ENCODE data around the gene NLN. TPM values are rescaled to one million over a fixed set of nuclear protein-coding genes. Genes with fewer than 3 reads are reported as not detected.

Gene NLN
- total RNA-seq, 1 experiment from 2014 or later: 34.8 TPM

DNA sequence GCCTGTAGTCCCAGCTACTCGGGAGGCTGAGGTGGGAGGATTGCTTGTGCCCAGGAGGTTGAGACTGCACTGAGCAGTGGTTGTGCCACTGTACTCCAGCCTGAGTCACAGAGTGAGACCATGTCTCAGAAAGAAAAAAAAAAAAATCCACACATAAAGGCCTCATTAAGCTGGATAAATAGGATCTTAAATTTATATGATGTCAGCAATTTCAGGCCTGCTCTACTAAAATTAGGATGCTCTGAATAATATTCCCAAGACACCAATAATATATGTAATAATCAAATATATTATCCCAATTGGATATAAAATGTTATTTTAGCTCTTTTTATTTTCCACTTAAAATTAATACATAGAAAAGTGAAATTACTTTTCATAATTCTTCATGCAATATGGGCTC lies 43.6 kb downstream of the NLN start:
- TF ChIP-seq CTCF (IDR thresholded peaks at IDR 0.05; ENCODE audit: insufficient read depth in 1 of 2, low read depth in 1 of 2, low read length in 1 of 2, severe bottlenecking in 1 of 2, unreplicated experiment in 1 of 2): no peak
- intact Hi-C loops (cut with micrococcal nuclease; ENCODE audit: unreplicated experiment): no loop called here
- Mint-ChIP-seq H3K27ac (ENCODE audit: unreplicated experiment) (no peak overlapping the region), H3K27me3 (ENCODE audit: insufficient read depth, unreplicated experiment) (no peaks in the 10 kb centered on the region), H3K4me1 (ENCODE audit: low read depth, unreplicated experiment) (no peaks in the 10 kb centered on the region), H3K36me3 (ENCODE audit: insufficient read depth, unreplicated experiment) (peaks cover 21% of the 10 kb centered on the region), H3K4me3 (ENCODE audit: unreplicated experiment) (no peak overlapping the region), H3K9me3 (ENCODE audit: unreplicated experiment) (peaks cover 12% of the 10 kb centered on the region)
- DNase-seq: no peak
- no peaks in the 10 kb centered on the region for H3K9me3 ChIP-seq
- POLR2A ChIA-PET: no interaction called here
- no peak overlapping the region for H3K4me3 ChIP-seq (ENCODE audit: low read depth, low read length)
- BruUV-seq (replicated peaks): no TSS peak
- no peaks in the 10 kb centered on the region for H3K27me3 ChIP-seq (replicated peaks; ENCODE audit: control insufficient read depth, insufficient read depth, low read length)
- CTCF ChIA-PET: no interaction called here
- no peaks in the 10 kb centered on the region for H3K4me1 ChIP-seq
- no peaks in the 10 kb centered on the region; the same call in 1 of the 2 replicates for H3K36me3 ChIP-seq (ENCODE audit: control insufficient read depth, insufficient read depth, low read length)

DNA sequence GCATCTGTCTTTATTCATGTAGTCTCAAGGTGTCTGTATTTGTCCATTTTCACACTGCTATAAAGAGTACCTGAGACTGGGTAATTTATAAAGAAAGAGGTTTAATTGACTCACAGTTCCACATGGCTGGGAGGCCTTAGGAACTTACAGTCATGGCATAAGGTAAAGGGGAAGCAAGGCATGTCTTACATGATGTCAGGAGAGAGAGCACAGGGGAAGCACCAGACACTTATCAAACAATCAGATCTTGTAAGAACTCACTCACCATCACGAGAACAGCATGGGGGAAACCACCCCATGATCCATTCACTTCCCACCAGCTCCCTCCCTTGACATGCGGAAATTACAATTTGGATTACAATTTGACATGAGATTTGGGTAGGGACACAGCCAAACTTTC lies 44.2 kb downstream of the NLN start:
- no peak for TF ChIP-seq CTCF (IDR thresholded peaks at IDR 0.05; ENCODE audit: insufficient read depth in 1 of 2, low read depth in 1 of 2, low read length in 1 of 2, severe bottlenecking in 1 of 2, unreplicated experiment in 1 of 2)
- H3K4me1 Mint-ChIP-seq (ENCODE audit: low read depth, unreplicated experiment): no peaks in the 10 kb centered on the region
- no peaks in the 10 kb centered on the region for H3K27me3 ChIP-seq (replicated peaks; ENCODE audit: control insufficient read depth, insufficient read depth, low read length)
- no peaks in the 10 kb centered on the region for H3K4me1 ChIP-seq
- no peaks in the 10 kb centered on the region for H3K27me3 Mint-ChIP-seq (ENCODE audit: insufficient read depth, unreplicated experiment)
- DNase-seq: no peak
- no peaks in the 10 kb centered on the region; the same call in 1 of the 2 replicates for H3K36me3 ChIP-seq (ENCODE audit: control insufficient read depth, insufficient read depth, low read length)
- no peak overlapping the region for H3K4me3 Mint-ChIP-seq (ENCODE audit: unreplicated experiment)
- no peak overlapping the region for H3K4me3 ChIP-seq (ENCODE audit: low read depth, low read length)
- no TSS peak for BruUV-seq (replicated peaks)
- H3K27ac Mint-ChIP-seq (ENCODE audit: unreplicated experiment): no peak overlapping the region
- no peaks in the 10 kb centered on the region for H3K9me3 ChIP-seq
- CTCF ChIA-PET: no interaction called here
- POLR2A ChIA-PET: no interaction called here
- H3K9me3 Mint-ChIP-seq (ENCODE audit: unreplicated experiment): peaks cover 12% of the 10 kb centered on the region
- H3K36me3 Mint-ChIP-seq (ENCODE audit: insufficient read depth, unreplicated experiment): peaks cover 21% of the 10 kb centered on the region
- intact Hi-C loops (cut with micrococcal nuclease; ENCODE audit: unreplicated experiment): no loop called here

DNA sequence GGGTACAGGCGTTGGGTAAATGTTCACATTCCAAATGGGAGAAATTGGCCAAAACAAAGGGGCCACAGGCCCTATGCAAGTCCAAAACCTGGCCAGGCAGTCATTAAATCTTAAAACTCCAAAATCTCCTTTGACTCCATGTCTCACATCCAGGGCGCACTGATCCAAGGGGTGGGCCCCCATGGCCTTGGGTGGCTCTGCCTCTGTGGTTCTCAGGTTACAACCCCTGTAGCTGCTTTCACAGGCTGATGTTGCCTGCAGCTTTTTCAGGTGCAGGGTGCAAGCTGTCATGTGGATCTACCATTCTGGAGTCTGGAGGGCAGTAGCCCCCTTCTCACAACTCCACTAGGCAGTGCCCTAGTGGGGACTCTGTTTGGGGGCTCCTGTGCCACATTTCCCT lies 44.8 kb downstream of the NLN start:
- peaks cover 21% of the 10 kb centered on the region for H3K36me3 Mint-ChIP-seq (ENCODE audit: insufficient read depth, unreplicated experiment)
- CTCF ChIA-PET: no interaction called here
- no peak for TF ChIP-seq CTCF (IDR thresholded peaks at IDR 0.05; ENCODE audit: insufficient read depth in 1 of 2, low read depth in 1 of 2, low read length in 1 of 2, severe bottlenecking in 1 of 2, unreplicated experiment in 1 of 2)
- H3K4me3 ChIP-seq (ENCODE audit: low read depth, low read length): no peak overlapping the region
- intact Hi-C loops (cut with micrococcal nuclease; ENCODE audit: unreplicated experiment): no loop called here
- BruUV-seq (replicated peaks): no TSS peak
- peaks cover 12% of the 10 kb centered on the region for H3K9me3 Mint-ChIP-seq (ENCODE audit: unreplicated experiment)
- no peaks in the 10 kb centered on the region for H3K4me1 Mint-ChIP-seq (ENCODE audit: low read depth, unreplicated experiment)
- no peaks in the 10 kb centered on the region for H3K9me3 ChIP-seq
- no peak overlapping the region for H3K4me3 Mint-ChIP-seq (ENCODE audit: unreplicated experiment)
- no peaks in the 10 kb centered on the region for H3K27me3 ChIP-seq (replicated peaks; ENCODE audit: control insufficient read depth, insufficient read depth, low read length)
- no peaks in the 10 kb centered on the region for H3K27me3 Mint-ChIP-seq (ENCODE audit: insufficient read depth, unreplicated experiment)
- H3K4me1 ChIP-seq: no peaks in the 10 kb centered on the region
- POLR2A ChIA-PET: no interaction called here
- DNase-seq: no peak
- H3K27ac Mint-ChIP-seq (ENCODE audit: unreplicated experiment): no peak overlapping the region
- no peaks in the 10 kb centered on the region; the same call in 1 of the 2 replicates for H3K36me3 ChIP-seq (ENCODE audit: control insufficient read depth, insufficient read depth, low read length)
